CD4-positive, alpha-beta T cell treated with Interleukin-10 for 1 hour (primary cell): ENCODE measurements around the gene KLF18.
"Not testable (repeated sequence)": the region's sequence is repeated elsewhere in the genome, so short reads cannot be mapped to it uniquely, and the experiment has no call there.

Source experiments
- DNase-seq: peaks from one replicate; pipeline ENCODE4 v3.0.0-alpha.2; 2020

The KLF18 gene

DNA sequence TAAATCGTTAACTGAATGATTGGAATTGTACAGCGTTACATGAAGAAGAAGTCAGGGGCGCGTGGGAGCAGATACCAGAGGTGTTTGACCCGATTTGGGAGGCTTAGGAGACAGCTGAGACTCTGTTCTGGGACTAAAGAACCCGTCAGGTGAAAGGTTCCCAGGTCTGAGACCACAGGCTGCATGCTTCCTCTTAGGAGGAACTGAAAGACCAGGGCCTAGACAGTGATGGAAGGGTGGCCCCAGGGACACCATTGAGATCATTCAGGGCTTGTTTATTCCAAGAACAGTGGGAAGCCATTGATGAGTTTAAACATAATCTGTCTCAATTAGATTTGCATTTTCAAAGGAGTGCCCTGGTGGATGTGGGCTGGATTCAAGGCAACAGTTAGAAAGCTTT is 21.9 kb downstream of the KLF18 start:
- no peak for DNase-seq

DNA sequence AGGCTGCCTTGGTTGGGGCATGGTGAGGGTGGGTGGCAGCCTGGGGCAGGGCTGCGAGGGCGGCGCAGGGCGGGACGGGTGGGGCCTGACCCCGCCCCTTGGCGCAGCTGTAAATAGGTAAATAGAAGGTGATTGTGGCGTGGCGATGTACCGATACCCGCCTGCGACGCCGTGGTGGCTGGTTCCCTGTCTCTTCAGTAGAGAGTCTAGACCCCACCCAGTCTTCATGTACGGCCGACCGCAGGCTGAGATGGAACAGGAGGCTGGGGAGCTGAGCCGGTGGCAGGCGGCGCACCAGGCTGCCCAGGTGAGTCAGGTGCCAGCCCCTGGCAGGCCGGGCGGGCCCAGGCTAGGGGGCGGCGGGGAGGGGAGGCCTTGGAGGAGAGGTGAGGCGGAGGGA is 22.7 kb downstream of the KLF18 start, which contains the start of gene KLF17:
Gene KLF17, plus strand, starts transcription at position 140 of the 400 bp plus-strand sequence. Its CDS starts 87 bp downstream, at position 227.
- DNase-seq, result no peak

DNA sequence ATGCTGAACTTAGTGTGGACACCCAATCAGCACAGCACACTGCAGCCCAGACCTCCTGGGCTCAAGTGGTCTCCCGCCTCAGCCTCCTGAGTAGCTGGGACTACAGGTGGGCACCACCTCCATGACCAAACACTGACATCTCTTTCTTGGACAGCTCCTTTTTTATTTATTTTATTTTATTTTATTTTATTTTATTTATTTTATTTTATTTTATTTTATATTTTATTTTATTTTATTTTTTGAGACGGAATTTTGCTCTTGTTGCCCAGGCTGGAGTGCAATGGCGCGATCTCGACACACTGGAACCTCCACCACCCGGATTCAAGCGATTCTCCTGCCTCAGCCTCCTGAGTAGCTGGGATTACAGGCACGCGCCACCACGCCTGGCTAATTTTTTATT is 24.2 kb downstream of the KLF18 start:
- not testable (repeated sequence) for DNase-seq

DNA sequence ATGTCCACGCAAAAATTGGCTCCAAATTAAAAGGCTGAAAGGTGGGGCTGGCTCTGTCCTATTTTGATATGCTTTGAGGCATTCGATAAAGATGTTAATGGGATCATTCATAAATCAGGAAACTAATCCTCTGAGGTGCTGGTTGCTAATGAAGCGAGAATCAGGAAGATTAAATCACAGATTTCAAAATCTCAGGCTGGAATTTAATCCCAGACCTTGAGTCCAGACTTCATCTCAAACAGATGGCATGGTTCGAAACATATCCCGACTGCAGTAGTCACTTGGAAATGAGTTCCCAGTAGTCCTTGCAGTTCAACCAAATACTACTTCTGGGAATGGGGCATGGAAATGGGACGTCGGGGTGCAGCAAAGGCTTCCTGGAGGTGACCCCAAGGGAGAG is 27.3 kb downstream of the KLF18 start:
- DNase-seq, result no peak

DNA sequence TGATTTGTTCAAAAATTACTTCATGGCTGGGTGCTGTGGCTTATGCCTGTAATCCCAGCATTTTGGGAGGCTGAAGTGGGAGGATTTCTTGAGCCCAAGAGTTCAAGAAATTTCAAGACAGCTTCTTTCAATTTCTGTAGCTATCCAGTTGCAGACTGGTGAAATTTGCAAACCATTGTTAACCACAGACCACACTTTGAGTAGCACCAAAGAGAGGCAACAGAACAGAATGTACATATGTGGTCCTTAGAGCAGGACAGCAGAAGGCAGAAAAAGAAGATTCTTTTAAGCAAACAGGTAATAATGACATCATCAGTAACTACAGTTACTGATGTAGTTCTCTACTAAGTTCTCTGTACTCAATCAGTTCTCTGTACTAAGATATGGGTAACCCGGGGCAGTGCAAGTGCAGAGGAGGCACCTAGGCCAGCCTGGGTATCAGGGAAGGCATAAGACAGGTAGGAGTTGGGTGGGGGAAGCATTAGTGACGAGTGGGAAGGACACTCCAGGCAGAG is 28.3 kb downstream of the KLF18 start:
- no peak for DNase-seq

DNA sequence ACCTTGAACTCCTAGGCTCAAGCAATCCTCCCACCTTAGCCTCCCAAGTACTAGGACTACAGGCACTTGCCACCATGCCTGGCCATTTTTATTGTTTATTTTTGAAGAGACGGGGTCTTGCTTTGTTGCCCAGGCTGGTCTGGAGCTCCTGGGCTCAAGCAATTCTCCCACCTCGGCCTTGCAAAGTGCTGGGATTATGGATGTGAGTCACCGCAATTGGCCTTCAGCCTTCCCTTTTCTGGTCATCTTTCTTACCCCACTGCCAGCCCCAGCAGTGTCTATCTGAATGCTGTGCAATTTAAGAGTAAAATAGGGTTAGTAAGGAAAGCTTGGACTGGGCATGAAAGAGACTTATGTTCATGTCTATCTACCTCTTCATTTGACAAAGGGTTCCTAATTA is 28.9 kb downstream of the KLF18 start:
- no peak for DNase-seq

DNA sequence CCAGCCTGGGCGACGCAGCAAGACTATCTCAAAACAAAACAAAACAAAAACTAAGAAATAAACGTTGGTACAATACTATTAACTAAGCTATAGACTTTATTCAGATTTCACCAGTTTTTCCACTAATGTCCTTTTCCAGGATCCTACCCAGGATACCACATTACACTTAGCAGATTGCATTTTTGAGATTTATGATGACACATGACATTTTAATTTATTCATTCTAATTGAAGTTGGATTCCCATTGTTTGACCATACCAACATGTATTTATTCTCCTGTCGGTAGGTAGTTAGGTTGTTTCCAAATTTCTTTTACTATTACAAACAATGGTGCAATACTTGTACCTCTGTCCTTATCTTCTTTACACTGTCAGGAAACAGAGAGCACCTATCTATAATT is 29.6 kb downstream of the KLF18 start:
- no peak for DNase-seq

DNA sequence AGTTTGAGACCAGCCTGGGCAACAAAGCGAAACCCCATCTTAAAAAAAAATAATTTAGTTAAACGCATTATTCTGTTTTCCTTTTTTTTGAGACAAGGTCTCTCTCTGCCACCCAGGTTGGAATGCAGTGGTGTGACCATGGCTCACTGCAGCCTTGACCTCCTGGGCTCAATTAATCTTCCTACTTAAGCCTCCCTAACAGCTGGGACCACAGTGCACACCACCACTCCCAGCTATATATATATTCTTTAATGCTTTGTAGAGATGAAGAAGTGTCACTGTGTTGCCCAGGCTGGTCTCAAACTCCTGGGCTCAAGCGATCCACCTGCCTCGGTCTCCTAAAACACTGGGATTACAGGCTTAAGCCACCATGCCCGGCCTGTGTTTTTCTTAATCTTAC is 30.5 kb downstream of the KLF18 start:
- DNase-seq, result no peak

DNA sequence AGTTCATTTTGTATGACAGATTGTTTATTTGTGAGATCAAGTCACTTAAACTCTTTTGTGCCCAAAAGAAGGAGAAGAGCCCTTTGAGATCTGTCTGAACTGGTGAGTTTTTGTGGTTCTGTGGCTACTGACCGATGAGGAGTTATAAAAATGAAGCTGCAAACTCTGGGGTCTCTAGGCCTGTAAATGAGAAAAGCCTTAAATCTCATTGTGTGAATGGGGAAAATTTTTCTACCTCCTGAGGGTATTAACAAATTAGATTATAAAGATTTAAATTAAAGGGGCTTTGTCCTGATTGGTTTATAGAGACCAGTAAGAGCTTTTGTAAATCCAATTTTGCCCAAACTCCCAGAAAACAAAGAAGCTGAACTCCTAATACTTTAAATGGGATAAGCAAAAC is 32.5 kb downstream of the KLF18 start:
- DNase-seq, result no peak

DNA sequence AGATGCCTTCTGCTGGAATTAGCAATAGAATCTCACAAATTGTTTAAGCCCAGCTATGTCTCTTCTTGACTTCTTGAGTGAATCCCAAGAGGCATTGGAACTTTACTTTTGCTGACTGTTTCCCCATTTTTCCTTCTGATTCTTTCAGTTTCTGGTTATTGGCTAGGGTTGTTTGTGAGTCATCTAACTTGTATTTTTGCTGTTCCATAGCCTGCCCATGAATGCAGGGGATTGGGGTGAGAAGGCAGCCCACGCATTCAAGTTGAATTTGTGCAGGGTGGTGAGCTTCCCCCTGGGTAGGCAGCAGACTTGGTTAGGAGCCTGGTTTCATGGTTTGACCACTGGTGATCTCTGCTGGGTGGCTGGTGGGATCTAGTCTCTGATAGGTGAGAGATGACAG is 33.2 kb downstream of the KLF18 start:
- DNase-seq, result no peak

DNA sequence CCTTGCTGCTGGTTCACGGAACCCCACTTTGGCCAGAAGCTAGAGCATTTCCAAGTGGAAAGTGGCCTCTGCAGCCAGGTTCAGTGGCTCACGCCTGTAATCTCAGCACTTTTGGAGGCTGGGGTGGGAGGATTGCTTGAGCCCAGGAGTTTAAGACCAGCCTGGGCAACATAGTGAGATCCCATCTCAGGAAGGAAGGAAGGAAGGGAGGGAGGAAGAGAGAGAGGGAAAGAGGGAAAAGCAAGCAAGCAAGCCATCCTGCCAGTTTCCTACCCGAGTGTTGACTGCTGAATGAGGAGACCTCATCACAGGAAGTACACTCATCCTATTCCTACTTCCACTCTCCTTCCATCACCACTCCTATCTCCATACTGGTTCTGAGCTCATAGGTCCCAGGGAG is 35.6 kb downstream of the KLF18 start:
- DNase-seq, result no peak

DNA sequence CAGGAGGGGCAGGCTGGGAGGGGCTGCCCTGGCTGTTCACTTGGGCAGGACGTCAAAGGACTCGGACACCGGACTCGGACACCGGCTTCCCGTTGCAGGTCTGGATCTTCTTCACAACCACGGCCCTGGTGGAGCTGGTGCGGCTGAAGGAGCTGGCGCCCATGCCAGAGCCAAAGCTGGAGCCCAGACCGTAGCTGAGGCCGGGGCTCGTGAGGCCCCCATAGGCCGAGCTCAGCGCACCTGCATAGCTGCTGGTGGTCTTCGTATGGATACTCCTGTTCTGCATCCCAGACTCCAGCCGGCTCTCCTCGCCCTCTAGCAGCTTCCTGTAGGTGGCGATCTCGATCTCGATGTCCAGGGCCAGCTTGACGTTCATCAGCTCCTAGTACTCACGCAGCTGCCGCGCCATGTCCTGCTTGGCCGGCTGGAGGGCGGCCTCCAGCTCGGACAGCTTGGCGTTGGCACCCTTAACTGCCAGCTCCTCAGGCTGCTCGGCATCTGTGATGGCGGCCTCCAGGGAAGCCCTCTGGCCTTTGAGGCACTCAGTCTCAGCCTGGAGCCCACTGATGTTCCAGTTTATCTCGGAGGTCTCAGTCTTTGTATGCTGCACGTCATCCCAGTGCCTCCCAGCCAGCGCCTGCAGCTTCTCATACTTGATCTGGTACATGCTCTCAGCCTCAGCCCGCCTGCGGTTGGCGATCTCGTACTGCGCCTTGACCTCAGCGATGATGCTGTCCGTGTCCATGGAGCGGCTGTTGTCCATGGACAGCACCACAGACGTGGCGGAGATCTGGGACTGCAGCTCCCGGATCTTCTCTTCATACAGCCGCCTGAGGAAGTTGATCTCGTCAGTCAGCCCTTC is 37.9 kb downstream of the KLF18 start:
- no peak for DNase-seq

DNA sequence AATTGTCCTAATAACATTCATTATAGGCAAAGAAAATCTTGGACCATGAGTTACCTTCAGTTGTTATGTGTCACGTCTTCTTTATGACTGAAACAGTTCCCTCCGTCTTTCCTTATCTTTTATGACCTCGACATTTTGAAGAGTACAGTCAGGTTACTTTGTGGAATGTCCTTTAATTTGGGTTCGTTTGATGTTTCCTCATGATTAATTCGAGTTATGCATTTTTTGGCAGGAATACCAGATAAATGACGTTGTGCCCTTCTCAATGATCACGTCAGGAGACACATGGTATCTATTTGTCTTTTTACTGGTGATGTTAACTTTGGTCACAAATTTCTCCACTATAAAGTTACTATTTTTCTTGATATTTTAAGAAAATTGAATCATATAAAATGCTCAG is 40.1 kb downstream of the KLF18 start:
- no peak for DNase-seq

DNA sequence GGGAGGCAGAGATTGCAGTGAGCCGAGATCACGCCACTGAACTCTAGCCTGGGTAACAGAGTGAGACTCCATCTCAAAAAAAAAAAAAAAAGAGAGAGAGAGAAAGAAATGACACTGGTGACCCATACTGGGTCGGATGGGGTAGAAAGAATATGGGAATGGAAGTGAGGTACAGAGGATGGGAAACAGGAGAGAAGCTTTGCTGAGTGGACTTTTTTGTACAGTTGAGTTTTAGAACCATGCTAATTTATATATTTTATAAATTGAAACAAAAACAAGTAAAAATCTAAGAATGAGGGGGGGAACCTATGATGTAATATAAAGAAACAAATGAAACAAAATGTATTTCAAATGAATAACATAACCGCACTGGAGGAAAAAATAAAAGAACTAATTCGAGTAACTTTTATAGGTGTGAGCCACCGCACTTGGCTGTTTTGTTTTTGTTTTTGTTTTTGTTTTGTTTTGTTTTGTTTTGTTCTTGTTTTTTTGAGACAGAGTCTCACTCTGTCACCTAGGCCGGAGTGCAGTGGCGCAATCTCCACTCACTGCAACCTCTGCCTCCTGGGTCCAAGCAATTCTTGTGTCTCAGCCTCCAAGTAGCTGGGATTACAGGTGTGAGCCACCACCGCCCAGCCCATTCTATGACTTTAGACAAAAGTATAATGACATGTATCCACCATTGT is 41.1 kb downstream of the KLF18 start:
- no peak for DNase-seq

DNA sequence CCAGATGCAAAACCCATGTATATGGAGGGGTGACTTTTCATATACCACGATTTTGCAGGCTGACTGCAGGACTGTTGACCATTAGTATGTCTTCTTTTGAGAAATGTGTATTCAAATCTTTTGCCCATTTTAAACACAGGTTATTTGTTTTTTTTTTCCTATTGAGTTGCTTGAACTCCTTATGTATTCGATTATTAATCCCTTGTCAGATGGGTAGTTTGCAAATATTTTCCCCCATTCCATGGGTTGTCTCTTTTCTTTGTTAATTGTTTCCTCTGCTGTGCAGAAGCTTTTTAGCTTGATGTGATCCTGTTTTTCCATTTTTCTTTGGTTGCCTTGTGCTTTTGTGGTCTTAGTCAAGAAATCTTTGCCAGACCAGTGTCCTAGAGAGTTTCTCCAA is 47.4 kb downstream of the KLF18 start:
- DNase-seq, result no peak

DNA sequence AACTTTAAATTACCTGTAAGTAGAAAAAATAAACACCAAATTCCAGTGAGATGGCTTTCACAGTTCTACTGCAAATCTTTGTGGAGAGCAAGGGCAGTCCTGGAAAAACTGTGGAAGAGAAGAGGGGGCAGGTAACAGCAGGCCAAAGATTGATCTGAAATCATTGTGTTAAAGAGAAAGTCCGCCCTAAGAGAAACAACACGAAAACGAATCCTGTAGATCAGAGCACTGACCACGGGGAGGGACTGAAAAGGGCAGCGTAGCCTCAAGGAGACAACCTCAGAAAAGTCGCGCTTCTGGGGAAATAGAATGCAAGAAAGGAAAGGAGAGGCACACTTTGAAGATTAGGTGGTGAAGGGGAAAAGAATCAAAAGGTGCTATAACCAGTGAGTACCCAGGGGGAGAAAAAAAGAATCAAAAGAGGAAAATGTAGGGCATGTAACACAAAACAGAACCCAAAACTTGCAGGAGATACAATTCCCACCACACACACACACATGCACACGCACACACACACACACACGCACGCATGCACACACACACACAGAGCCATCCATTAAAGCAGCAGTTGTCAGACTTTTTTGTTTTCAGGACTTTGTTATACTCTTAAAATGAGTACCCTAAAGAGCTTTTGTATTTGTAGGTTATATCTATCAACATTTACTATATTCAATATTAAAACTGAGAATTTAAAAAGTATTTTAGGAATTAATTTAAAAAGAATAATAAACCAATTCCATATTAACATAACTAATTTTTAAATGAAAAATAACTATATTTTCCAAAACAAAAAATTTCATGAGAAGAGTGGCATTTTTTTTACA is 50.8 kb downstream of the KLF18 start:
- no peak for DNase-seq

DNA sequence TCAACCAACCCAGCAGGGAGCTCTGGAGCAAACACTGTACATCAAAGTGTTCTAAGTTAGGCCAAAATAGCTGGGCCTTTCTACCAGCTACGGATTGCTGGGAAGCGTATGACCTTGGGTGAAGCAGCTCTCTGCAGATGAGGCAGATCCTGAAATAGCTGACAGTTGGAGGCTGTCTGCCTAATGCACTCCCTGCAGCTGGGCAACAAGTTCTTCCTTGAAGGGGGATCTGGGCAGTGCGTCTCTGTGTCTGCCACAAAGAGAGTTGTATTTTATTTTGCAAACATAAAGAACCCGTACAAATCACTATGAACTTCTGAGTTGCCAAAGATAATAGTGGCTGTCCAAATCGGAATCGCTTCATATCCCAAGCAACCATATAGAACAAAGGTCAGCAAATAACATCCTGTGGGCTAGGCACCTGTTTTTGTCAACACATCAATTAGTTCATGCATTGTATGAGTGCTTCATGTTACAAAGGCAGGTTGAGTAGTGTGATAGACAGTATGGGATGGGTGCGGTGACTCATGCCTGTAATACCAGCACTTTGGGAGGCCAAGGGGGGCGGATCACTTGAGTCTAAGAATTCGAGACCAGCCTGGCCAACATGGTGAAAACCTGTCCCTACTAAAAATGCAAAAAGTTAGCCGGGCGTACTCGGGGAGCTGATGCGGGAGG is 51.9 kb downstream of the KLF18 start:
- no peak for DNase-seq
